Adipocyte (in vitro differentiated cells): ENCODE data around the gene RAG1.

Experiments used
- DNase-seq: peaks from one replicate; pipeline ENCODE4 v3.0.0-alpha.2; 2015; ENCODE audit warnings: low read depth
- H3K27me3 ChIP-seq: replicated peaks from 2 replicates; pipeline ENCODE4 v1.7.0; 2013; ENCODE audit warnings: mild to moderate bottlenecking, low read length, moderate library complexity; ENCODE audit not compliant: control insufficient read depth, insufficient read depth
- H3K36me3 ChIP-seq: 2 replicates; pipeline ENCODE4 v1.7.0; 2013; ENCODE audit warnings: low read length, mild to moderate bottlenecking, moderate library complexity; ENCODE audit not compliant: control insufficient read depth, insufficient read depth, severe bottlenecking
- H3K4me1 ChIP-seq: 2 replicates; pipeline ENCODE4 v1.7.0; 2013; ENCODE audit warnings: mild to moderate bottlenecking, low read length, moderate library complexity; ENCODE audit not compliant: control insufficient read depth, insufficient read depth
- H3K4me3 ChIP-seq: 2 replicates; pipeline ENCODE4 v1.7.0; 2013; ENCODE audit warnings: mild to moderate bottlenecking, low read length, moderate library complexity
- H3K9ac ChIP-seq: 2 replicates; pipeline ENCODE4 v1.7.0; 2013; ENCODE audit warnings: mild to moderate bottlenecking, low read length, moderate library complexity
- H3K9me3 ChIP-seq: 2 replicates; pipeline ENCODE4 v1.7.0; 2013; ENCODE audit warnings: mild to moderate bottlenecking, low read length, moderate library complexity; ENCODE audit not compliant: control insufficient read depth

The RAG1 gene

GRCh38 chr11:36617543-36618362, 49.9 kb downstream of the RAG1 start:
- no peaks in the 10 kb centered on the region for H3K27me3 ChIP-seq
- no peaks in the 10 kb centered on the region for H3K9me3 ChIP-seq
- H3K9ac ChIP-seq, result no peak overlapping the region
- H3K4me3 ChIP-seq, result no peak overlapping the region
- peaks cover 7% of the 10 kb centered on the region for H3K4me1 ChIP-seq
- H3K36me3 ChIP-seq, result no peaks in the 10 kb centered on the region
- no peak for DNase-seq

- H3K36me3 ChIP-seq, result no peaks in the 10 kb centered on the region
- no peak overlapping the region for H3K4me3 ChIP-seq
Measured at GRCh38 chr11:36618363-36619047, 50.7 kb downstream of the RAG1 start.

GRCh38 chr11:36619502-36619901, 51.7 kb downstream of the RAG1 start:
- Histone ChIP-seq H3K27me3 (no peaks in the 10 kb centered on the region), H3K9me3 (no peaks in the 10 kb centered on the region), H3K4me3 (peak overlapping the region; percentile 2), H3K4me1 (peaks cover 7% of the 10 kb centered on the region), H3K36me3 (no peaks in the 10 kb centered on the region), H3K9ac (no peak overlapping the region)
- DNase-seq, result peak; percentile 12

More at GRCh38 chr11:36618363-36619047, 50.7 kb downstream of the RAG1 start:
- H3K9me3 ChIP-seq, result no peaks in the 10 kb centered on the region
- H3K4me1 ChIP-seq, result peaks cover 7% of the 10 kb centered on the region
- no peaks in the 10 kb centered on the region for H3K27me3 ChIP-seq
- no peak for DNase-seq
- no peak overlapping the region for H3K9ac ChIP-seq

- Histone ChIP-seq H3K9me3 (no peaks in the 10 kb centered on the region), H3K27me3 (no peaks in the 10 kb centered on the region)
Measured at GRCh38 chr11:36620246-36620645, 52.4 kb downstream of the RAG1 start.

GRCh38 chr11:36622431-36623136, 54.8 kb downstream of the RAG1 start:
- Histone ChIP-seq H3K4me3 (no peak overlapping the region), H3K27me3 (no peaks in the 10 kb centered on the region), H3K9me3 (no peaks in the 10 kb centered on the region), H3K9ac (no peak overlapping the region), H3K36me3 (no peaks in the 10 kb centered on the region), H3K4me1 (peaks cover 7% of the 10 kb centered on the region)
- DNase-seq, result peak; percentile 57

More at GRCh38 chr11:36620246-36620645, 52.4 kb downstream of the RAG1 start:
- Histone ChIP-seq H3K4me1 (peaks cover 7% of the 10 kb centered on the region), H3K9ac (no peak overlapping the region), H3K36me3 (no peaks in the 10 kb centered on the region), H3K4me3 (no peak overlapping the region)
- no peak for DNase-seq

GRCh38 chr11:36623494-36623893, 55.7 kb downstream of the RAG1 start:
- H3K4me3 ChIP-seq, result no peak overlapping the region
- no peaks in the 10 kb centered on the region for H3K27me3 ChIP-seq
- no peak overlapping the region for H3K9ac ChIP-seq
- no peaks in the 10 kb centered on the region for H3K36me3 ChIP-seq
- no peaks in the 10 kb centered on the region for H3K9me3 ChIP-seq
- no peak for DNase-seq
- peaks cover 7% of the 10 kb centered on the region for H3K4me1 ChIP-seq

GRCh38 chr11:36627006-36627405, 59.2 kb downstream of the RAG1 start:
- Histone ChIP-seq H3K4me1 (no peaks in the 10 kb centered on the region), H3K36me3 (no peaks in the 10 kb centered on the region), H3K9ac (no peak overlapping the region), H3K4me3 (no peak overlapping the region), H3K27me3 (no peaks in the 10 kb centered on the region), H3K9me3 (no peaks in the 10 kb centered on the region)
- DNase-seq, result no peak

- Histone ChIP-seq H3K4me1 (no peaks in the 10 kb centered on the region), H3K27me3 (no peaks in the 10 kb centered on the region), H3K9me3 (no peaks in the 10 kb centered on the region), H3K36me3 (no peaks in the 10 kb centered on the region), H3K9ac (no peak overlapping the region), H3K4me3 (no peak overlapping the region)
- DNase-seq, result no peak
Measured at GRCh38 chr11:36627471-36627870, 59.7 kb downstream of the RAG1 start.

- no peak for DNase-seq
- no peaks in the 10 kb centered on the region for H3K27me3 ChIP-seq
- no peaks in the 10 kb centered on the region for H3K9me3 ChIP-seq
- no peaks in the 10 kb centered on the region for H3K4me1 ChIP-seq
- H3K9ac ChIP-seq, result no peak overlapping the region
- no peaks in the 10 kb centered on the region for H3K36me3 ChIP-seq
- H3K4me3 ChIP-seq, result no peak overlapping the region
Measured at GRCh38 chr11:36628141-36628540, 60.3 kb downstream of the RAG1 start.

- Histone ChIP-seq H3K36me3 (no peaks in the 10 kb centered on the region), H3K9ac (no peak overlapping the region), H3K4me3 (no peak overlapping the region), H3K27me3 (no peaks in the 10 kb centered on the region), H3K9me3 (no peaks in the 10 kb centered on the region), H3K4me1 (no peaks in the 10 kb centered on the region)
- DNase-seq, result no peak
Measured at GRCh38 chr11:36628765-36629244, 61.0 kb downstream of the RAG1 start.
